ENCODE results near the gene PRMT3.

PRMT3 gene

DNA sequence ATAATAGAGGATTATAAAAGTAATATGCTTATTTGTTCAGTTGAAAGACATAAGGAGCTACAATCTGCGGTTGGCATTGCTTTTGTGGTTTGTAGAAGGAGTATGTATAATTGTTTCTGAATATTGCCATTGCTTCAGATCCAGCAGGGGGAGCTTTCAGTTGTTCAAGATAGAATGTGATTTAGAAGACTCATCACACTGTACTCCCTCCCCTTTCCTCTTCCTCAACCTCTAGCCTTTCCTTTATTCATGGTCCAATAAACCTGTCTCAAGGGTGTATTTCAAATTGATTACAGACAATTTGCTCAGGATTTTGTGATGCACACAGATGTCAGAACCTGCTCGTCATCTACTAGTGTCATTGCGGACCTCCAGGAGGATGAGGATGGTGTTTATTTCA is 9.8 kb downstream of the PRMT3 start:
- Histone ChIP-seq H3K9ac (ENCODE audit: low read length) (no peak overlapping the region), H3K27ac (ENCODE audit: low read depth, low read length) (no peak overlapping the region), H3K27me3 (ENCODE audit: control insufficient read depth, insufficient read depth, low read length) (no peaks in the 10 kb centered on the region), H3K4me3 (ENCODE audit: low read length) (no peak overlapping the region), H3K36me3 (ENCODE audit: control insufficient read depth, insufficient read depth, low read length) (peaks cover 3% of the 10 kb centered on the region), H3K4me1 (ENCODE audit: control insufficient read depth, insufficient read depth, low read length) (no peaks in the 10 kb centered on the region)

DNA sequence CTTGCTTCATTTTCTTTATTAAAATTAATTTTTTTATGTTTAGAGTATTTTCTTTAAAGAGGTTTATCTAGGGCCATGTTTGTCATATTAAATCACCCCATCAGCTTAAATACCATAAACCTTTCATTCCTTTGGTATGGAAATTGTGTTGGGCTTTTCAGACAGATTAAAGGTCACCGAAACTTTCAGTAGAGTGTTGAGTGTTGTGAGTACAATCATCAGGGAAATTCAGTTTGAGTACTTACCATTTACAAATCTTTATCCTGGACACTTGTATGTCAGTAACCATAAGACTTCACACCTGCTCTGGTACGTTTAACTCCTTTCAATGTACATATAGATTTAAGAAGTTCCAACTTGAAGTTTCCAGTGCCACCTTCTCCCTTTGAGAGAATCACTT is 12.0 kb downstream of the PRMT3 start:
- Histone ChIP-seq H3K4me3 (ENCODE audit: low read length) (no peak overlapping the region), H3K36me3 (ENCODE audit: control insufficient read depth, insufficient read depth, low read length) (peaks cover 3% of the 10 kb centered on the region), H3K27ac (ENCODE audit: low read depth, low read length) (no peak overlapping the region), H3K27me3 (ENCODE audit: control insufficient read depth, insufficient read depth, low read length) (no peaks in the 10 kb centered on the region), H3K9ac (ENCODE audit: low read length) (no peak overlapping the region), H3K4me1 (ENCODE audit: control insufficient read depth, insufficient read depth, low read length) (no peaks in the 10 kb centered on the region)

DNA sequence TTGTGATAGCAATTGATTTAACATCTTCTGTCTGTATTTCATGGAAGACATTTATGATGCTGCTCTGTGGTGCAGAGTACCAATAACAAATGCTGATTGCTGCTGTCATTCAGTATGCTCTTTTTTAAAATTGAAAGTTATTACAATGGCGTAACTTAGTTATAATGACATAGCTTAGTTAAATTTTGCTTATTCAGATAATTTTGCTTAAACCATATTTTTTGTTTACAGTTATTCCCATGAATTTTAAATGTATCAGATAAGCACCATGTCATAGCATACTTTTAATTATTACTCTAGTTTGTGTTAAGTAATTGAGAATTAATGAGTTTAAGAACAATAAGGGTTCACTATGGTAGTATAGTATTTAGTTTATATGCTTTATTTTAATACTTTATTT is 15.5 kb downstream of the PRMT3 start:
- Histone ChIP-seq H3K4me3 (ENCODE audit: low read length) (no peak overlapping the region), H3K36me3 (ENCODE audit: control insufficient read depth, insufficient read depth, low read length) (no peaks in the 10 kb centered on the region), H3K4me1 (ENCODE audit: control insufficient read depth, insufficient read depth, low read length) (no peaks in the 10 kb centered on the region), H3K27ac (ENCODE audit: low read depth, low read length) (no peak overlapping the region), H3K9ac (ENCODE audit: low read length) (no peak overlapping the region), H3K27me3 (ENCODE audit: control insufficient read depth, insufficient read depth, low read length) (no peaks in the 10 kb centered on the region)

DNA sequence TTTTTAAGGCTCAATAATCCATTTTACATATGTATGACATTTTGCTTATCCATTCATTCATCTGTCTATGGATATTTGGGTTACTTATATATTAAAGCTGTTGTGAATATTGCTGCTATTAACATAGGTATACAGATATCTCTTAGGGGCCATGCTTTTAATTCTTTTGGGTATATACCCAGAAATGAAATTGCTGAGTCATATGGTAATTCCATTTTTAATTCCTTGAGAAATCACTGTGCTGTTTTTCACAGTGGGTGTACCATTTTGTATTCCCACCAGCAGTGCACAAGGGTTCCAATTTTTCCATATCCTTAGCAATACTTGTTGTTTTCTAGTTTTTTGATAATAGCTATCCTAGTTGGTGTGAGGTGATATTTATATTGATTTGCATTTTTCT is 19.0 kb downstream of the PRMT3 start:
- no peak overlapping the region for H3K27ac ChIP-seq (ENCODE audit: low read depth, low read length)
- no peaks in the 10 kb centered on the region for H3K4me1 ChIP-seq (ENCODE audit: control insufficient read depth, insufficient read depth, low read length)
- H3K36me3 ChIP-seq (ENCODE audit: control insufficient read depth, insufficient read depth, low read length) = no peaks in the 10 kb centered on the region
- H3K4me3 ChIP-seq (ENCODE audit: low read length) = no peak overlapping the region
- no peaks in the 10 kb centered on the region for H3K27me3 ChIP-seq (ENCODE audit: control insufficient read depth, insufficient read depth, low read length)
- no peak overlapping the region for H3K9ac ChIP-seq (ENCODE audit: low read length)

DNA sequence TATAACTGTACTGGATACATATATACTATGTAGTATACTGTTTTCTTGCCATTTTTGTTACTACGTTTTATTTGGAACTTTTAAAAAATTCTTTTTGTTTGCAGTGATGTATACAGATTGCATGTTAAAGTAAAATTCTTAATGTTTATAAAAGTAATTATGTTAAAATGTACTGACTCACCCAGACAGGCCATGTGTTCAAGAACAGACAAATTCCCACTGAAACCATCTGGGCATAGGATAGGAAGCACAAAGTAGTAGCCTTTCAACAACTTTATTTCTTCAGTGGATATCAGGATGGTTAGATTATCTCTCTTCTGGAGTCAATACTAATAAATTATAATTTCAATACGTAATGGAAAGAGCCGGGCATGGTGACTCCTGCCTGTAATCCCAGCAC is 19.8 kb downstream of the PRMT3 start:
- no peaks in the 10 kb centered on the region for H3K36me3 ChIP-seq (ENCODE audit: control insufficient read depth, insufficient read depth, low read length)

DNA sequence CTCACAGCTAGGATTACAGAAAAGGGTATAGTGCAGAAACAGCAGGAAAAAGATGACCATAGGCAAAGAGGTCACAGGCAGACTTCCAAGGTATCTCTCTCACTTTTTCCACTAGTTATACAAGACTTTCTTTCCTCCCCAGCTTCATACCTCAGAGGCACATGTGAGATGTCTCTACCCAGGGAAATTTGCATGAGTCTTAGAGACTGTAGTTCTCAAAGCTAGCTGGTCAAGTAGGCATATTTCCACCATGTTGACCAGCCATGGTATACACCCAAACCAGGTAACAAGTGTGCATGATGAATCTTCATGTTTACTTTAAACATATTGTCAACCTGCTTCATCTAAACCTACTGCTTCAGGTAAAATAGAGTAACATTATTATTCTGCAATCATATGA is 27.9 kb downstream of the PRMT3 start:
- H3K4me3 ChIP-seq (ENCODE audit: low read length) = no peak overlapping the region
- no peak overlapping the region for H3K9ac ChIP-seq (ENCODE audit: low read length)
- no peaks in the 10 kb centered on the region for H3K27me3 ChIP-seq (ENCODE audit: control insufficient read depth, insufficient read depth, low read length)
- no peaks in the 10 kb centered on the region for H3K36me3 ChIP-seq (ENCODE audit: control insufficient read depth, insufficient read depth, low read length)
- H3K4me1 ChIP-seq (ENCODE audit: control insufficient read depth, insufficient read depth, low read length) = no peaks in the 10 kb centered on the region
- H3K27ac ChIP-seq (ENCODE audit: low read depth, low read length) = no peak overlapping the region

More for the DNA sequence above, 19.8 kb downstream of the PRMT3 start:
- H3K9ac ChIP-seq (ENCODE audit: low read length) = no peak overlapping the region
- no peaks in the 10 kb centered on the region for H3K27me3 ChIP-seq (ENCODE audit: control insufficient read depth, insufficient read depth, low read length)
- no peak overlapping the region for H3K27ac ChIP-seq (ENCODE audit: low read depth, low read length)
- H3K4me1 ChIP-seq (ENCODE audit: control insufficient read depth, insufficient read depth, low read length) = no peaks in the 10 kb centered on the region
- no peak overlapping the region for H3K4me3 ChIP-seq (ENCODE audit: low read length)

DNA sequence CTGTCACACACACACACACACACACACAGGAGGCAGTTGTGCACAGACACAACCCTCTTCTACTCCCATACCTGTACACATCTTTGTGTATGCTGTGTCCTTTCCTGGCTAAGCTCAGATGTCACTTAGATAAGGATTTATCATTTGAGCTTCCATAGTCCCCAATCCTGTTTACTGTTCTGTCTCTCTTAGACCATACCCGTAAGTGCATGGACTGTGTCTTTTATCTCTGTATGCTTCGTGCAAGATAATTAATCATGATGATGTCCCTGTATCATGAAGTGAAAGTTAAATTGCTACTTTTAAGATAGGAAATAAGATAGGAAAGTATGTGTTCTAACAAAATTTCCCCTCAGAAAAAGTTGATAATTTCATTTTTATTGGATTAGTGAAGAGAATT is 30.3 kb downstream of the PRMT3 start:
- H3K4me3 ChIP-seq (ENCODE audit: low read length) = no peak overlapping the region

DNA sequence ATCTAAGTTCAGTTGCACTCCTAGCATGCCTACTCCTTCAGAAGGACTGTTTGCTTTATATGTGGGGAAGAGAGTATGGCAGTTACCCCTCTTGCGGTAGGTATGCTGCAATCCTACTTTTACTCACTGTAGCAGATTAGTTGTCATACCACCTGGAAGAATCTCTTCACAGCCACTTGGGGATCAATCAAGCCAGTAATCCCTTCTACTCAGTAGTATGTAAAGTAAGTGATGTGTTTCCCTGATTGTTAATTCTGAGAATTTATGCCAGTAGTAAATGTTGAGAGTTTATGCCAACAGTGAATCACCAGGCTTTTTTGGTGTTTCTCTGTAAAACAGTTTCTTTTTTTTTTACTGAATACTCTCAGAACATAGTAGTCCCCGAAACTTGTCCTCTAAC is 34.4 kb downstream of the PRMT3 start:
- Histone ChIP-seq H3K4me1 (ENCODE audit: control insufficient read depth, insufficient read depth, low read length) (no peaks in the 10 kb centered on the region), H3K4me3 (ENCODE audit: low read length) (no peak overlapping the region), H3K9ac (ENCODE audit: low read length) (no peak overlapping the region), H3K27ac (ENCODE audit: low read depth, low read length) (no peak overlapping the region), H3K27me3 (ENCODE audit: control insufficient read depth, insufficient read depth, low read length) (no peaks in the 10 kb centered on the region), H3K36me3 (ENCODE audit: control insufficient read depth, insufficient read depth, low read length) (no peaks in the 10 kb centered on the region)

More for the DNA sequence above, 30.3 kb downstream of the PRMT3 start:
- Histone ChIP-seq H3K27me3 (ENCODE audit: control insufficient read depth, insufficient read depth, low read length) (no peaks in the 10 kb centered on the region), H3K4me1 (ENCODE audit: control insufficient read depth, insufficient read depth, low read length) (no peaks in the 10 kb centered on the region), H3K9ac (ENCODE audit: low read length) (no peak overlapping the region), H3K27ac (ENCODE audit: low read depth, low read length) (no peak overlapping the region), H3K36me3 (ENCODE audit: control insufficient read depth, insufficient read depth, low read length) (no peaks in the 10 kb centered on the region)

DNA sequence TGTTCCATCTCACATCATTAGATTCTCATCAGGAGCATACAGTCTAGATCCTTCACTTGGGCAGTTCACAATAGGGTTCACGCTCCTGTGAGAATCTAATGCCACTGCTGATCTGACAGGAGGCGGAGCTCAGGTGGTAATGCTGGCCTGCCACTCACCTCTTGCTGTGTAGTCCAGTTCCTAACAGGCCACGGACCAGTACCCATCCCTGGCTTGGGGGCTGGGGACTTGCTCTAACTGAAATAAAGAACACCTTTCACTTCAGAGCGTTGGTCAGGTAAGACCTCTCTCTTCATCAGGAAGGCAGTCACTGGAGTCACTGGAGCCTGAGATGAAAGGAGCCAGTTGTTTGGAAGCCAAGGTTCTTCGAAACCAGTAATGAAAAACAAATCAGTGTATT is 41.7 kb downstream of the PRMT3 start:
- Histone ChIP-seq H3K36me3 (ENCODE audit: control insufficient read depth, insufficient read depth, low read length) (no peaks in the 10 kb centered on the region), H3K9ac (ENCODE audit: low read length) (no peak overlapping the region), H3K27me3 (ENCODE audit: control insufficient read depth, insufficient read depth, low read length) (no peaks in the 10 kb centered on the region), H3K4me1 (ENCODE audit: control insufficient read depth, insufficient read depth, low read length) (no peaks in the 10 kb centered on the region), H3K4me3 (ENCODE audit: low read length) (no peak overlapping the region), H3K27ac (ENCODE audit: low read depth, low read length) (no peak overlapping the region)

DNA sequence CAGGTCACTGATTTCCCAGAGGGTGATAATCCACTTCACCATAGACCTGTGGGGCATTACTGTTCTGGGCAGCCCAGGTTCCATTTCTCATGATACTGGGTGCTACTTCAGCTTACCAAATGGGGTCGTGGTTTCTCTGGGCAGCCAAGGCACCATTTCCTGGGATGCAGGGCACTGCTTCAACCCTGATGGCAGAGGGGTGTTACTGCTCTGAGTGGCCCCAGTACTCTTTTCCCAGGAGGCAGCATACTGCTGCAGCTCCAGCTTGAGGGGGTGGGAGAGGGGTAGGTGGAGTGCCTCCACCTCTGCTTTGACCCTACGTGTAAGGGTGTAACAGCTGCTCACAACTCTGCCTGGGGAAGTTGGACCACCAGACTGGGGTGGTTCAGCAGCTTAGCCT is 51.1 kb downstream of the PRMT3 start:
- H3K36me3 ChIP-seq (ENCODE audit: control insufficient read depth, insufficient read depth, low read length) = no peaks in the 10 kb centered on the region
- no peak overlapping the region for H3K27ac ChIP-seq (ENCODE audit: low read depth, low read length)
- H3K4me3 ChIP-seq (ENCODE audit: low read length) = no peak overlapping the region
- H3K9ac ChIP-seq (ENCODE audit: low read length) = no peak overlapping the region
- no peaks in the 10 kb centered on the region for H3K4me1 ChIP-seq (ENCODE audit: control insufficient read depth, insufficient read depth, low read length)
- no peaks in the 10 kb centered on the region for H3K27me3 ChIP-seq (ENCODE audit: control insufficient read depth, insufficient read depth, low read length)

DNA sequence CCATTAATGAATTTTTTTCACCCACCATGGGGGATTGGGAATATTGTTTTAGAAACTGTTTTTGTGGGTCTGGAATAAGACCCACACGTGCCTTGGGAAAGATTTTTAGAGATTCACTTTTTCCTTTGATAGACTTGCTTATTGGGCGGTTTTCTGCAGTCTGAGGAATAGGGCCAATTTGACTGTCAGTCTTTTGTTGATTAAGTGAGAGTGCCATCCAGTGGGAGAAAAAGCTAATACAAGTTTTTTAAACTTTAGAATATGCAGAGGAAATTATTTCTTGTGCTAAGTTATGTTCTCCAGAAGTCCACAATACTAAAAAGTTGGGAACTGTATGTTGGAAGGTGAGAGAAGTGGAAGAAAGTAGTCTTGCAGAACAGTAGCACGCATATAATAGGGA is 56.1 kb downstream of the PRMT3 start:
- no peaks in the 10 kb centered on the region for H3K27me3 ChIP-seq (ENCODE audit: control insufficient read depth, insufficient read depth, low read length)
- no peak overlapping the region for H3K4me3 ChIP-seq (ENCODE audit: low read length)
- H3K9ac ChIP-seq (ENCODE audit: low read length) = no peak overlapping the region
- no peak overlapping the region for H3K27ac ChIP-seq (ENCODE audit: low read depth, low read length)
- no peaks in the 10 kb centered on the region for H3K36me3 ChIP-seq (ENCODE audit: control insufficient read depth, insufficient read depth, low read length)
- no peaks in the 10 kb centered on the region for H3K4me1 ChIP-seq (ENCODE audit: control insufficient read depth, insufficient read depth, low read length)

DNA sequence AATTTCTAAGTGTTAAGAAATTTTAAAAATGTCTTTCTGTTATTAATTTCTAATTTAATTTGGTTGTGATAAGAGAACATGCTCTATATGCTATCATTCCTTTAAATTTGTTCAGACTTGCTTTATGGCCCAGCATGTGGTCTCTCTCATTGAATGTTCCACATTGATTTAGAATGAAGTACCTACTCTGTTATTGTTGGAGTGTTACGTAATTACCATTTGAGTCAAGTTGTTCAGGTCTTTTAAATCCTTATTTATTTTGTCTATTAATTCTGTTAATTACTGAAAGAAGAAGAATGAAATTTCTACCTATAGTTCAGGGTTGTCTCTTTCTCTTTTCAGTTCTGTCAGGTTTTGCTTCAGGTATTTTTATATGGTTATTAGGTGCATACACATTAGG is 57.0 kb downstream of the PRMT3 start:
- no peaks in the 10 kb centered on the region for H3K27me3 ChIP-seq (ENCODE audit: control insufficient read depth, insufficient read depth, low read length)
- no peak overlapping the region for H3K4me3 ChIP-seq (ENCODE audit: low read length)
- no peak overlapping the region for H3K27ac ChIP-seq (ENCODE audit: low read depth, low read length)
- no peaks in the 10 kb centered on the region for H3K36me3 ChIP-seq (ENCODE audit: control insufficient read depth, insufficient read depth, low read length)
- no peaks in the 10 kb centered on the region for H3K4me1 ChIP-seq (ENCODE audit: control insufficient read depth, insufficient read depth, low read length)
- no peak overlapping the region for H3K9ac ChIP-seq (ENCODE audit: low read length)

DNA sequence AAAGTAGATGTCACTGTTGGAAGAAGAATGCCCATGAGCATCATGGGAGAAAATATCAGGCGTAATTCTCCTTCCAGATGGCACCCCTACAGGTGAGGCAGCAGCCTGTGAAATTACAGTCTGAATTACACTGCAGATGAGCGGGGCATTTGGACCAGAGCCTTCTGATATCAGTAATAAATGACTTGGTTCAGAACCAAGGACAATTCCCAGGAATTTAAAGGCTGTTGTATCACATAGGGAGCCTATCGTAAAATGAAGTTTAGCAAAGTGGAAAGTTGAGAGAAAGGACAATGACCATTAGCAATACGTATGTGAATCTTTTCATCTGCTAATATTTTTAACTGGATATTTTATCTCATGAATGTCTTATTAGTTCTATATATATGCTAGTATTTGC is 61.3 kb downstream of the PRMT3 start:
- no peak overlapping the region for H3K4me3 ChIP-seq (ENCODE audit: low read length)
- H3K27ac ChIP-seq (ENCODE audit: low read depth, low read length) = no peak overlapping the region
- no peaks in the 10 kb centered on the region for H3K27me3 ChIP-seq (ENCODE audit: control insufficient read depth, insufficient read depth, low read length)
- H3K36me3 ChIP-seq (ENCODE audit: control insufficient read depth, insufficient read depth, low read length) = no peaks in the 10 kb centered on the region
- H3K4me1 ChIP-seq (ENCODE audit: control insufficient read depth, insufficient read depth, low read length) = no peaks in the 10 kb centered on the region
- H3K9ac ChIP-seq (ENCODE audit: low read length) = no peak overlapping the region

DNA sequence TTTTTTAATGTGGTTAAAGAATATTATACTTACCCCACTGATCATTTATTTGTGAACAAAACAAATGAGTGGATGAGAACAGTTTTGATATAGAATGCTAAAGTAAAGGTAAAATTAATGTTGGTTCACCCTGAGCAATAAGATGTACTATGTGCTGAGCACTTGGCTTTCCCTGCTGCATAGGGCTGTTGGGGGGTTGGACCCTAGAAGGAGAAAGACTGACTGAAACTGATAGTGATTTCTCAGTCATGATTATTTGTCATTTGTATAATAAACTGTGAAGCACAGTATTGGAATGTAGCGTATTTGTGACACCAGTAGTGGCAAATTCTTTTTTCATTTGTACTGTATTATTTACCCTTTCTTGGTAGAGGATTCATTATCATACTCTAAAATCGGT is 63.3 kb downstream of the PRMT3 start:
- Histone ChIP-seq H3K36me3 (ENCODE audit: control insufficient read depth, insufficient read depth, low read length) (no peaks in the 10 kb centered on the region), H3K27ac (ENCODE audit: low read depth, low read length) (no peak overlapping the region), H3K9ac (ENCODE audit: low read length) (no peak overlapping the region), H3K27me3 (ENCODE audit: control insufficient read depth, insufficient read depth, low read length) (no peaks in the 10 kb centered on the region), H3K4me1 (ENCODE audit: control insufficient read depth, insufficient read depth, low read length) (no peaks in the 10 kb centered on the region), H3K4me3 (ENCODE audit: low read length) (no peak overlapping the region)

Data from rectal smooth muscle tissue (tissue), 1 donor.